D721Med (cell line): Measurements from ENCODE around the gene SLAMF1.

Experiments
- DNase-seq: peaks from one replicate; pipeline ENCODE4 v3.0.0; 2011; ENCODE audit warnings: low spot score; ENCODE audit not compliant: insufficient read length
- FAIRE-seq: peaks from 2 replicates; lab custom pipeline; 2011; peaks lifted over from hg19 to GRCh38; lab: Jason Lieb, UNC
- CTCF ChIP-seq: IDR thresholded peaks from 2 replicates; pipeline ENCODE4 v1.5.1; 2012; ENCODE audit warnings: mild to moderate bottlenecking, control low read depth; ENCODE audit not compliant: insufficient read depth; ENCODE audit errors: missing control alignments

SLAMF1 gene

GRCh38 chr1:160614410-160614809 is 32.4 kb downstream of the SLAMF1 start:
- TF ChIP-seq CTCF, result no peak
- FAIRE-seq (no peak), DNase-seq (no peak)

- TF ChIP-seq CTCF, result no peak
- FAIRE-seq, result no peak
These were observed 34.1 kb downstream of the SLAMF1 start for GRCh38 chr1:160612613-160613218.

GRCh38 chr1:160610569-160611242 is 36.1 kb downstream of the SLAMF1 start:
- no peak for FAIRE-seq
- DNase-seq, result no peak
- no peak for TF ChIP-seq CTCF

More at GRCh38 chr1:160612613-160613218, 34.1 kb downstream of the SLAMF1 start:
- DNase-seq, result no peak

- no peak for TF ChIP-seq CTCF
- no peak for FAIRE-seq
- no peak for DNase-seq
These were observed 37.9 kb downstream of the SLAMF1 start for GRCh38 chr1:160608941-160609340.

- no peak for TF ChIP-seq CTCF
- no peak for DNase-seq
- FAIRE-seq, result no peak
These were observed 38.3 kb downstream of the SLAMF1 start for GRCh38 chr1:160608514-160608913.

- no peak for DNase-seq
- TF ChIP-seq CTCF, result no peak
- FAIRE-seq, result no peak
These were observed 38.8 kb downstream of the SLAMF1 start for GRCh38 chr1:160608057-160608456.

- DNase-seq (no peak), FAIRE-seq (no peak)
- no peak for TF ChIP-seq CTCF
These were observed 39.2 kb downstream of the SLAMF1 start for GRCh38 chr1:160607672-160608032.
